Right kidney (tissue), 9 donors: ENCODE measurements around the gene IQCE.

Experiments
- DNase-seq: peaks from one replicate; pipeline ENCODE4 v3.0.0-alpha.2; 2016
- long read RNA-seq, 8 donors: transcript quantifications; one replicate each; lab custom pipeline, GENCODE V29; 2026

Gene IQCE
- long read RNA-seq, donor 1, partial matches to known transcripts: 0 of 7 reads
- long read RNA-seq, donor 1, other reads (novel, unspliced or antisense): 7 of 7 reads
- long read RNA-seq, donor 2: 0 reads
- long read RNA-seq, donor 3: 0 reads
- long read RNA-seq, donor 4, partial matches to known transcripts: 32 of 32 reads
- long read RNA-seq, donor 4, other reads (novel, unspliced or antisense): 0 of 32 reads
- long read RNA-seq, donor 5, partial matches to known transcripts: 16 of 30 reads
- long read RNA-seq, donor 5, other reads (novel, unspliced or antisense): 13 of 30 reads
- long read RNA-seq, donor 6: 0 reads
- long read RNA-seq, donor 7, full-length matches to known transcripts: 1 of 1 reads
- long read RNA-seq, donor 7, partial matches to known transcripts: 0 of 1 reads
- long read RNA-seq, donor 7, other reads (novel, unspliced or antisense): 0 of 1 reads
- long read RNA-seq, donor 8, full-length matches to known transcripts: 2 of 2 reads
- long read RNA-seq, donor 8, partial matches to known transcripts: 0 of 2 reads
- long read RNA-seq, donor 8, other reads (novel, unspliced or antisense): 0 of 2 reads

- DNase-seq: peak; percentile 93
Observed at GRCh38 chr7:2558629-2559282, at the start of gene IQCE. IQCE (plus strand) TSS chr7:2558979; CDS start chr7:2559182, 203 bp downstream.

GRCh38 chr7:2509298-2509906 lies 49.4 kb upstream of the IQCE start:
- DNase-seq: no peak

GRCh38 chr7:2510130-2510776 lies 48.5 kb upstream of the IQCE start:
- no peak for DNase-seq

GRCh38 chr7:2510909-2511768 lies 47.6 kb upstream of the IQCE start:
- DNase-seq: no peak

GRCh38 chr7:2511769-2512168 lies 47.0 kb upstream of the IQCE start:
- DNase-seq: no peak

- DNase-seq: no peak
Observed at GRCh38 chr7:2512179-2512661, 46.6 kb upstream of the IQCE start.

GRCh38 chr7:2512713-2513112 lies 46.1 kb upstream of the IQCE start:
- no peak for DNase-seq

GRCh38 chr7:2513702-2514101 lies 45.1 kb upstream of the IQCE start:
- DNase-seq: no peak

GRCh38 chr7:2514473-2515423 lies 44.0 kb upstream of the IQCE start:
- DNase-seq: no peak

GRCh38 chr7:2515424-2516193 lies 43.2 kb upstream of the IQCE start:
- DNase-seq: no peak

- DNase-seq: no peak
Observed at GRCh38 chr7:2516194-2516555, 42.6 kb upstream of the IQCE start.

GRCh38 chr7:2517026-2517425 lies 41.8 kb upstream of the IQCE start:
- DNase-seq: no peak

- no peak for DNase-seq
Observed at GRCh38 chr7:2517678-2518507, 40.9 kb upstream of the IQCE start.

GRCh38 chr7:2518737-2519118 lies 40.1 kb upstream of the IQCE start:
- no peak for DNase-seq

- peak; percentile 88 for DNase-seq
Observed at GRCh38 chr7:2519119-2519930, 39.5 kb upstream of the IQCE start, which contains the start of gene LFNG. LFNG (plus strand) TSS chr7:2519774; CDS start chr7:2519862, 88 bp downstream.

GRCh38 chr7:2520131-2520760 lies 38.5 kb upstream of the IQCE start:
- no peak for DNase-seq

- DNase-seq: no peak
Observed at GRCh38 chr7:2520761-2521290, 38.0 kb upstream of the IQCE start.
